Esophagus (tissue), 2 donors: ENCODE data around the gene STRIT1. TPM values are rescaled to one million over a fixed set of nuclear protein-coding genes. Genes with fewer than 3 reads are reported as not detected.

Experiments
- H3K27ac ChIP-seq, 2 donors: one replicate each; pipeline ENCODE4 v1.5.1; 2013; ENCODE audit warnings: low read depth in 2 of 2, mild to moderate bottlenecking in 2 of 2, inconsistent platforms in 1 of 2, low read length in 1 of 2, moderate library complexity in 1 of 2
- H3K27me3 ChIP-seq, 2 donors: one replicate each; pipeline ENCODE4 v1.6.1; 2013; ENCODE audit warnings: low read length in 2 of 2, control low read depth in 1 of 2, mild to moderate bottlenecking in 1 of 2; ENCODE audit not compliant: insufficient read depth in 2 of 2, control insufficient read depth in 1 of 2
- H3K36me3 ChIP-seq, 2 donors: one replicate each; pipeline ENCODE4 v1.6.1; 2013; ENCODE audit warnings: low read length in 1 of 2; ENCODE audit not compliant: control insufficient read depth in 2 of 2, insufficient read depth in 2 of 2
- H3K4me1 ChIP-seq, 2 donors: one replicate each; pipeline ENCODE4 v1.6.1; 2013; ENCODE audit warnings: low read length in 1 of 2; ENCODE audit not compliant: control insufficient read depth in 2 of 2, insufficient read depth in 2 of 2
- H3K4me3 ChIP-seq, 2 donors: one replicate each; pipeline ENCODE4 v1.5.1; 2013; ENCODE audit warnings: low read length in 2 of 2, mild to moderate bottlenecking in 2 of 2, low read depth in 1 of 2, moderate library complexity in 1 of 2
- H3K9me3 ChIP-seq, 2 donors: one replicate each; pipeline ENCODE4 v1.6.1; 2013; ENCODE audit warnings: mild to moderate bottlenecking in 2 of 2, low read depth in 1 of 2, low read length in 1 of 2, moderate library complexity in 1 of 2; ENCODE audit not compliant: control insufficient read depth in 2 of 2, insufficient read depth in 1 of 2
- whole genome bisulfite sequencing, 2 donors: extraction: QIAGEN DNeasy Blood & Tissue Kit; methylation state at CpG; one replicate each; pipeline ENCODE4 v1.1.7; 2013; 5-methylcytosine and 5-hydroxymethylcytosine counted together
- polyA plus RNA-seq, 2 donors: library from polyadenylated mRNA; stranded (reverse); fragments of 200-250 nt; gene quantifications; one replicate each; pipeline ENCODE4 v1.2.3, GENCODE V29; 2013
- donor health status: healthy with polysubstance abuse.
- donor health status: Bipolar disorder and iron deficiency.

STRIT1 gene
- polyA plus RNA-seq, 2 donors, result 0.14 TPM; not detected in 1

- H3K4me1 ChIP-seq, result no peaks in the 10 kb centered on the region
- H3K36me3 ChIP-seq, result no peaks in the 10 kb centered on the region
- H3K27me3 ChIP-seq, result no peaks in the 10 kb centered on the region
- H3K27ac ChIP-seq, result no peak overlapping the region
- 87 to 89% methylated on average over 6 of the region's 6 CpGs for whole genome bisulfite sequencing, 2 donors
- no peaks in the 10 kb centered on the region for H3K9me3 ChIP-seq
- no peak overlapping the region for H3K4me3 ChIP-seq
These were observed 36.1 kb upstream of the STRIT1 start for GRCh38 chr3:155329513-155330048.

GRCh38 chr3:155327871-155328270 is 34.4 kb upstream of the STRIT1 start:
- Histone ChIP-seq H3K4me3 (no peak overlapping the region), H3K36me3 (no peaks in the 10 kb centered on the region), H3K27me3 (no peaks in the 10 kb centered on the region), H3K9me3 (no peaks in the 10 kb centered on the region), H3K4me1 (no peaks in the 10 kb centered on the region), H3K27ac (no peak overlapping the region)
- WGBS, 2 donors, result 85 to 90% methylated on average over 2 of the region's 2 CpGs

- Histone ChIP-seq H3K27me3 (no peaks in the 10 kb centered on the region), H3K36me3 (no peaks in the 10 kb centered on the region), H3K4me3 (no peak overlapping the region), H3K4me1 (no peaks in the 10 kb centered on the region), H3K9me3 (no peaks in the 10 kb centered on the region), H3K27ac (no peak overlapping the region)
- WGBS, 2 donors, result 95 to 98% methylated on average over 1 of the region's 1 CpG
These were observed 33.9 kb upstream of the STRIT1 start for GRCh38 chr3:155327430-155327829.

GRCh38 chr3:155326901-155327300 is 33.4 kb upstream of the STRIT1 start:
- no peaks in the 10 kb centered on the region for H3K9me3 ChIP-seq
- no peaks in the 10 kb centered on the region for H3K36me3 ChIP-seq
- H3K4me3 ChIP-seq, result no peak overlapping the region
- H3K27ac ChIP-seq, result no peak overlapping the region
- H3K27me3 ChIP-seq, result no peaks in the 10 kb centered on the region
- H3K4me1 ChIP-seq, result no peaks in the 10 kb centered on the region
- 70 to 76% methylated on average over 4 of the region's 4 CpGs for WGBS, 2 donors

GRCh38 chr3:155326244-155326643 is 32.8 kb upstream of the STRIT1 start:
- H3K9me3 ChIP-seq, result no peaks in the 10 kb centered on the region
- WGBS, 2 donors, result 81 to 85% methylated on average over 5 of the region's 5 CpGs
- no peaks in the 10 kb centered on the region for H3K27me3 ChIP-seq
- H3K27ac ChIP-seq, result no peak overlapping the region
- no peak overlapping the region for H3K4me3 ChIP-seq
- no peaks in the 10 kb centered on the region for H3K36me3 ChIP-seq
- H3K4me1 ChIP-seq, result no peaks in the 10 kb centered on the region

GRCh38 chr3:155325263-155325835 is 31.9 kb upstream of the STRIT1 start:
- WGBS, 2 donors, result 65 to 69% methylated on average over 10 of the region's 10 CpGs
- peak overlapping the region in 1 of 2 donors; percentile 39 for H3K4me3 ChIP-seq

GRCh38 chr3:155323063-155323666 is 29.7 kb upstream of the STRIT1 start:
- H3K27me3 ChIP-seq, result no peaks in the 10 kb centered on the region
- no peaks in the 10 kb centered on the region for H3K9me3 ChIP-seq
- 15 to 16% methylated on average over 3 of the region's 3 CpGs for WGBS, 2 donors
- H3K4me1 ChIP-seq, result no peaks in the 10 kb centered on the region
- no peak overlapping the region for H3K4me3 ChIP-seq
- H3K36me3 ChIP-seq, result no peaks in the 10 kb centered on the region
- H3K27ac ChIP-seq, result no peak overlapping the region

More at GRCh38 chr3:155325263-155325835, 31.9 kb upstream of the STRIT1 start:
- no peaks in the 10 kb centered on the region for H3K36me3 ChIP-seq
- H3K27ac ChIP-seq, result no peak overlapping the region
- H3K4me1 ChIP-seq, result no peaks in the 10 kb centered on the region
- no peaks in the 10 kb centered on the region for H3K9me3 ChIP-seq
- H3K27me3 ChIP-seq, result no peaks in the 10 kb centered on the region

- 73 to 78% methylated on average over 2 of the region's 2 CpGs for WGBS, 2 donors
- H3K27me3 ChIP-seq, result no peaks in the 10 kb centered on the region
- no peaks in the 10 kb centered on the region for H3K36me3 ChIP-seq
- no peak overlapping the region for H3K27ac ChIP-seq
- H3K9me3 ChIP-seq, result no peaks in the 10 kb centered on the region
- no peaks in the 10 kb centered on the region for H3K4me1 ChIP-seq
- no peak overlapping the region for H3K4me3 ChIP-seq
These were observed 27.9 kb upstream of the STRIT1 start for GRCh38 chr3:155321418-155321817.

GRCh38 chr3:155320934-155321333 is 27.5 kb upstream of the STRIT1 start:
- Histone ChIP-seq H3K9me3 (no peaks in the 10 kb centered on the region), H3K4me3 (no peak overlapping the region), H3K4me1 (no peaks in the 10 kb centered on the region), H3K27me3 (no peaks in the 10 kb centered on the region), H3K27ac (no peak overlapping the region), H3K36me3 (no peaks in the 10 kb centered on the region)

GRCh38 chr3:155318740-155319139 is 25.3 kb upstream of the STRIT1 start:
- Histone ChIP-seq H3K4me3 (no peak overlapping the region), H3K9me3 (no peaks in the 10 kb centered on the region), H3K4me1 (no peaks in the 10 kb centered on the region), H3K36me3 (no peaks in the 10 kb centered on the region), H3K27ac (no peak overlapping the region), H3K27me3 (no peaks in the 10 kb centered on the region)
- WGBS, 2 donors, result 83 to 90% methylated on average over 2 of the region's 2 CpGs
